Suprapubic skin (tissue), 3 donors: ENCODE data around the gene FAF1.

Experiments
- POLR2A ChIP-seq, 2 donors: fragments of 450-650 bp; IDR thresholded peaks; one replicate each; pipeline ENCODE4 v1.6.1; 2017; ENCODE audit warnings: antibody characterized with exemption in 2 of 2, mild to moderate bottlenecking in 2 of 2, moderate library complexity in 2 of 2
- TF ChIP-seq, protein P1 (sequence below), 2 donors: fragments of 200-600 bp in 1 of 2; fragments of 450-650 bp in 1 of 2; sonication (generic) in 1 of 2; IDR thresholded peaks; one replicate each; pipeline ENCODE4 v1.5.1; 2016 to 2019; ENCODE audit warnings: antibody characterized with exemption in 2 of 2, mild to moderate bottlenecking in 1 of 2, moderate library complexity in 1 of 2

DNA sequence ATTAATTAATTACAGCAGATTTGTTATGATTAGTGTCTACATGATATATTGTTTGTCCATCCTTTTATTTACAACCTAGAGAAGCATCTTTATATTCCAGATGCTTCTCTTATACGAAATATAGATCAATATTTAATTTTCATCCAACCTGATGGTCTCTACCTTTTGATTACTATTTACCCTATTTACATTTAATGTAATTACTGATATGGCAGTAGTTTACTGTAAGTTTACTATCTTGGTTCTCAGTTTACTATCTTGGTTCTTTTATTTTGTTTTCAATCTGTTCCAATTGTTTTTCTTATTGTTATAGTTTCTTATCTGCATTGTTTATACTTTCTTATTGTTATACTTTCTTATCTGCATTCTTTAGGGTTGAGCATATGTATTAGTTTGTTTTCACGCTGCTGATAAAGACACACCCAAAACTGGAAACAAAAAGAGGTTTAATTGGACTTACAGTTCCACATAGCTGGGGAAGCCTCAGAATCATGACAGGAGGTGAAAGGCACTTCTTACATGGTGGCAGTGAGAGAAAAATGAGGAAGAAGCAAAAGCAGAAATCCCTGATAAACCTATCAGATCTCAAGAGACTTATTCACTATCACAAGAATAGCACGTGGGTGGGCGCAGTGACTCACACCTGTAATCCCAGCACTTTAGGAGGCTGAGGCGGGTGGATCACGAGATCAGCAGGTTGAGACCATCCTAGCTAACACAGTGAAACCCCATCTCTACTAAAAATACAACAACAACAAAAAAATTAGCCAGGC, 28.9 kb downstream of the FAF1 start:
- TF ChIP-seq, protein P1, sequence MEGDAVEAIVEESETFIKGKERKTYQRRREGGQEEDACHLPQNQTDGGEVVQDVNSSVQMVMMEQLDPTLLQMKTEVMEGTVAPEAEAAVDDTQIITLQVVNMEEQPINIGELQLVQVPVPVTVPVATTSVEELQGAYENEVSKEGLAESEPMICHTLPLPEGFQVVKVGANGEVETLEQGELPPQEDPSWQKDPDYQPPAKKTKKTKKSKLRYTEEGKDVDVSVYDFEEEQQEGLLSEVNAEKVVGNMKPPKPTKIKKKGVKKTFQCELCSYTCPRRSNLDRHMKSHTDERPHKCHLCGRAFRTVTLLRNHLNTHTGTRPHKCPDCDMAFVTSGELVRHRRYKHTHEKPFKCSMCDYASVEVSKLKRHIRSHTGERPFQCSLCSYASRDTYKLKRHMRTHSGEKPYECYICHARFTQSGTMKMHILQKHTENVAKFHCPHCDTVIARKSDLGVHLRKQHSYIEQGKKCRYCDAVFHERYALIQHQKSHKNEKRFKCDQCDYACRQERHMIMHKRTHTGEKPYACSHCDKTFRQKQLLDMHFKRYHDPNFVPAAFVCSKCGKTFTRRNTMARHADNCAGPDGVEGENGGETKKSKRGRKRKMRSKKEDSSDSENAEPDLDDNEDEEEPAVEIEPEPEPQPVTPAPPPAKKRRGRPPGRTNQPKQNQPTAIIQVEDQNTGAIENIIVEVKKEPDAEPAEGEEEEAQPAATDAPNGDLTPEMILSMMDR (IDR thresholded peaks at IDR 0.05) = no peak
- TF ChIP-seq POLR2A (IDR thresholded peaks at IDR 0.05) = no peak
